GM12892 (cell line): Measurements from ENCODE around the gene TRMT44.

ENCODE experiments used
- POLR2A ChIP-seq: IDR thresholded peaks from 2 replicates; pipeline ENCODE4 v1.6.1; 2011; ENCODE audit warnings: low read depth, low read length, control low read depth
- POLR2AphosphoS5 ChIP-seq: IDR thresholded peaks from 2 replicates; pipeline ENCODE4 v1.6.1; 2011; ENCODE audit warnings: low read depth, low read length, control low read depth

DNA sequence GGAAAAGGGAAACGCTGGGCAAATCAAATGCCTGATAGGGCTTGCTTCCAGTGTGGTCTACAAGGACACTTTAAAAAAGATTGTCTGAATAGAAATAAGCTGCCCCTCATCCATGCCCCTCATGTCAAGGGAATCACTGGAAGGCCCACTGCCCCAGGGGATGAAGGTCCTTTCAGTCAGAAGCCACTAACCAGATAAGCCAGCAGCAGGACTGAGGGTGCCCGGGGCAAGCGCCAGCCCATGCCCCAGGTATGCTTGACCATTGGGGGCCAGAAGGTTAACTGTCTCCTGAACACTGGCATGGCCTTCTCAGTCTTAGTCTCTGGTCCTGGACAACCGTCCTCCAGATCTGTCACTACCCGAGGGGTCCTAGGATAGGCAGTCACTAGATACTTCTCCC is 17.8 kb upstream of the TRMT44 start:
- TF ChIP-seq POLR2A (no peak), POLR2AphosphoS5 (no peak)
